GM04503 (cell line): ENCODE data around the gene RFXANK.
"Not testable (repeated sequence)": the region's sequence is repeated elsewhere in the genome, so short reads cannot be mapped to it uniquely, and the experiment has no call there.

ENCODE experiments used
- DNase-seq: peaks from one replicate; pipeline ENCODE4 v3.0.0-alpha.2; 2012; ENCODE audit warnings: low read depth

RFXANK gene

GRCh38 chr19:19206938-19207337, 14.9 kb downstream of the RFXANK start:
- DNase-seq, result no peak

GRCh38 chr19:19207637-19208572, 15.8 kb downstream of the RFXANK start:
- DNase-seq, result no peak

GRCh38 chr19:19209372-19209771, 17.3 kb downstream of the RFXANK start:
- no peak for DNase-seq

- DNase-seq, result no peak
Observed at GRCh38 chr19:19211499-19212420, 19.7 kb downstream of the RFXANK start, which contains the start of gene NCAN. Gene NCAN (plus strand): TSS chr19:19211958. CDS start chr19:19216954, 4,996 bp downstream.

GRCh38 chr19:19212916-19213315, 20.9 kb downstream of the RFXANK start:
- no peak for DNase-seq

GRCh38 chr19:19213426-19214158, 21.5 kb downstream of the RFXANK start:
- no peak for DNase-seq

GRCh38 chr19:19214159-19214490, 22.1 kb downstream of the RFXANK start:
- DNase-seq, result no peak

DNA sequence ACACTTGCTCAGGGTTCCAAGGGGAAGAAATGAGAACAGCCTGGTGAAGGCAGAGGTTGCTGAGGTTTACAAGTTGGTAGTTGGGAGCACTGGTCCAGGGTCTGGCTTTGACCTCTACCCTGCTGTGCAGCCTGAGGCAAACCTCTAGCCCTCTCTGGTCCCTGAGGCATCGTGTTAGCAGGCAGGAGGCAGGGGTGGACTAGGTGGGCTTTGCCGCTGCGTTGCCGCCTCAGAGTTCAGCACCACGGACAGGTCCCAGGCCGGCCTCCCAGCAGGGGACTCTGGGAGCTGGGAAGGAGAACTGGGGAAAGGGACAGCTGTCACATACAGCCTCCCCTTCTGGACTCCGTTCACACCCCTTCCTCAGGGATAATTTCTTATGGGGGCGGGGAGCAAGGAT, 22.8 kb downstream of the RFXANK start:
- no peak for DNase-seq

DNA sequence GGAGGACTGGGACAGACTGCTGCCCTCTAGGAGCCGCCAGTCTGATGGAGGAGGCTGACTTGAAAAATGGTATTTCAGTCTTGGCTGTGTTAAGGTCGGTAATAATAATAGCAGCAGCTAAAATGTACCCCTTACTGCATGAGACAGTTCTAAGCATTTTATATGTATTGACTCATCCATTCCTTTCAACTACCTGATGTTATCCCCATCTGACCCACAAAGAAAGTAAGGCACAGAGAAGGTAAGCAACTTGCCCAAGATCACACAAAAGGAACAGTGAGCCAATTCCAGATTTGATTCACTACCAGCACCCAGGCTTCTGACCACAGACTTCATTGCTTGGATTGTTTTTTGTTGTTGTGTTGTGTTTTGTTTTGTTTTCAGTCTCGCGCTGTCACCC, 23.7 kb downstream of the RFXANK start:
- DNase-seq, result no peak

- DNase-seq, result no peak
Observed at GRCh38 chr19:19217099-19217498, 25.0 kb downstream of the RFXANK start.

GRCh38 chr19:19218911-19219310, 26.9 kb downstream of the RFXANK start:
- DNase-seq, result no peak

DNA sequence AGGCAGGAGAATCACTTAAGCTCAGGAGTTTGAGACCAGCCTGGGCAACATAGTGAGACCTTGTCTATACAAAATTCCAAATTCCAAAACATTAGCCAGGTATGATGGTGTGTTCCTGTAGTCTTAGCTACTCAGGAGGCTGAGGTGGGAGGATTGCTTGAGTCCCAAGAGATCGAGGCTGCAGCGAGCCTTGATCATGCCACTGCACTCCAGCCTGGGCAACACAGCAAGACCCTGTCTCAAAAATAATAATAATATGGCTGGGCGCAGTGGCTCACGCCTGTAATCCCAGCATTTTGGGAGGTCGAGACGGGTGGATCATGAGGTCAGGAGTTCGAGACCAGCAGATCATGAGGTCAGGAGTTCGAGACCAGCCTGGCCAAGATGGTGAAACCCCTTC, 28.9 kb downstream of the RFXANK start:
- not testable (repeated sequence) for DNase-seq

DNA sequence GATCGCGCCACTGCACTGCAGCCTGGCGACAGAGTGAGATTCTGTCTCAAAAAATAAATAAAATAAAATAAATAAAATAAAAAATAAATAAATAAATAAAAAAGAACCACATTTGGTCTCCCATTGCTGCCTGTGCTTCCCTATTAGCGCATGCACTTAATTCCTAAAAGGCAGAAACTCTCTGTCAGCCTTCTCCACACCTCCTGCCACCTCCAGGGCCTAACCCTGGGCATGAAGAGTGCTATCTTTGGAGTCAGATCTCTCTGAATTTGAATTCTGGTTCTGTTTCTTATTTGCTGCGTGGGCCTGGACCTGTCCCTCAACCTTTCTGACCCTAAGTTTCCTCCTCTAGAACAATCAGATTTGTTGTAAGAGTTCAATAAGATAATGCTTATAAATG, 31.0 kb downstream of the RFXANK start:
- DNase-seq, result no peak

DNA sequence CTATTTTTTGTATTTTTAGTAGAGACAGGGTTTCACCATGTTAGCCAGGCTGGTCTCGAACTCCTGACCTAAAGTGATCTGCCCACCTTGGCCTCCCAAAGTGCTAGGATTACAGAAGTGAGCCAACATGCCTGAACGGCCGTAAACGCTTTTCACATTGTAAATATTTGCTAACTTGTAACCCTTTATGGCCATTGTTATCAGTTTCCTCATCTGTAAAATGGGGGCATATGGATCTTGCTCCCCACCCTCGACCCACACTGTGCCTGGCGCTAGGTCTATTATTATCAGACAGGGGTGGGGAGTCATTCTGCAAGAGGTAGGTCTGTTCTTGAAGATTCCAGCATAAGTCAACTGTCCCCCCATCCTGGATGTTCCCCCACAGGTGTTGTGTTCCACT, 31.6 kb downstream of the RFXANK start:
- no peak for DNase-seq

- no peak for DNase-seq
Observed at GRCh38 chr19:19224150-19224851, 32.2 kb downstream of the RFXANK start.

DNA sequence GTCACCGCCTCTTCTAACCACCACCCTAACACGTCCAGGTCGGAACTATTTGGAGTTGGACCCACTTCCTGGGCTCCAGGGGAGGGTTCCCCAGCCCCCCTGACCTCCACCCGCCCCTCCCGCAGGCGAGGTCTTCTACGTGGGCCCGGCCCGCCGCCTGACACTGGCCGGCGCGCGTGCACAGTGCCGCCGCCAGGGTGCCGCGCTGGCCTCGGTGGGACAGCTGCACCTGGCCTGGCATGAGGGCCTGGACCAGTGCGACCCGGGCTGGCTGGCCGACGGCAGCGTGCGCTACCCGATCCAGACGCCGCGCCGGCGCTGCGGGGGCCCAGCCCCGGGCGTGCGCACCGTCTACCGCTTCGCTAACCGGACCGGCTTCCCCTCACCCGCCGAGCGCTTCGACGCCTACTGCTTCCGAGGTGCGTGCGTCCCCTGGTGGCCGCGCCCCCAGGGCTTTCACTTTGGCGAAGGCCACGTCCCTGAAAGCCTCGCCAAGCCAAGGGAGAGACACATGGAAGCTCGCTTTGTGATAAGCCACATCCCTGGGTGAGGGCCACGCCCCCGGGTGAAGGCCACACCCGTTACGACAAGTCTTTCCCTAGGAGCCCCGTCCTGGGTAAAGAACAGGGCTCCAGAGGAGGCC, 32.9 kb downstream of the RFXANK start:
- DNase-seq, result peak; percentile 6

DNA sequence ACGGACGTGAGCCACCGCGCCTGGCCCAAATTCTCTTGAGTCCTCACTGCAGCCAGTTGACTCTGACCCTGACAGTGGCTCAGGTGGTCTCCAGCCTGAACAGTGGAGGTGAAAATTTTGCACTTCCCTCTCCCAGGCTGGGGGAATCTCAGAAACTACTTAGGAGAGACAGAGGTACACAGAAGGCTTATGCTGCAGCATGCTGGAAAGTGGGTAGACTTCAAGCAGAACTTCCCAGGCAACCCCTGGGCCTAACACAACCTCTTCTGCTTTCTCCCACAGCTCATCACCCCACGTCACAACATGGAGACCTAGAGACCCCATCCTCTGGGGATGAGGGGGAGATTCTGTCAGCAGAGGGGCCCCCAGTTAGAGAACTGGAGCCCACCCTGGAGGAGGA, 34.1 kb downstream of the RFXANK start:
- DNase-seq, result no peak

GRCh38 chr19:19226663-19227062, 34.6 kb downstream of the RFXANK start:
- no peak for DNase-seq

DNA sequence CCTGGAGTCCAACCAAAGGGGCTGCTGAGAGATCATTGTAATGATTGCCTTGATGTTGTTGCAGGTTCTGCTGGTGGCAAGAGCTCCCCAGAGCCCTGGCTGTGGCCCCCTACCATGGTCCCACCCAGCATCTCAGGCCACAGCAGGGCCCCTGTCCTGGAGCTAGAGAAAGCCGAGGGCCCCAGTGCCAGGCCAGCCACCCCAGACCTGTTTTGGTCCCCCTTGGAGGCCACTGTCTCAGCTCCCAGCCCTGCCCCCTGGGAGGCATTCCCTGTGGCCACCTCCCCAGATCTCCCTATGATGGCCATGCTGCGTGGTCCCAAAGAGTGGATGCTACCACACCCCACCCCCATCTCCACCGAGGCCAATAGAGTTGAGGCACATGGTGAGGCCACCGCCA, 35.2 kb downstream of the RFXANK start:
- DNase-seq, result no peak

GRCh38 chr19:19229701-19230100, 37.6 kb downstream of the RFXANK start:
- no peak for DNase-seq

GRCh38 chr19:19230999-19231398, 38.9 kb downstream of the RFXANK start:
- no peak for DNase-seq
